Hippocampal formation (tissue), 2 donors: ENCODE results near the gene GOLGA6A.
"Not testable (repeated sequence)": the region's sequence is repeated elsewhere in the genome, so short reads cannot be mapped to it uniquely, and the experiment has no call there.

Experiments
- DNase-seq, 2 donors: peaks; one replicate each; lab custom pipeline; 2025; lab: John Stamatoyannopoulos, UW

GOLGA6A gene

DNA sequence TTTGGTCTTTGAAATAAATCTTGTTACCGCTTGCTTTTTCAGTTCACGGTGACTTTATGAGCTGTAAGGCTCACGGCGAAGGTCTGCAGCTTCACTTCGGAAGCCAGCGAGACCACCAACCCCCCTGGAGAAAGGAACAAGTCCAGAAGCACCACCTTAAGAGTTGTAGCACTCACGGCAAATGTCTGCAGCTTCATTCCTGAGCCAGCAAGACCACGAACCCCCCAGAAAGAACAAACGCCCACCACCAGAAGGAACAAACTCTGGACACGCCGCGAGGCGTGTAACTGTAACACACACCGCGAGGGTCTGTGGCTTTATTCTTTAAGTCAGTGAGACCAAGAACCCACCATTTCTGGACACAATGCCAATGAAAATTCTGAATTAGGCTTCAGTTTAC, 28.8 kb downstream of the GOLGA6A start:
- DNase-seq, result no peak

- not testable (repeated sequence) for DNase-seq
Measured at GRCh38 chr15:74052271-74053260, 29.8 kb downstream of the GOLGA6A start.

GRCh38 chr15:74050556-74051234, 31.7 kb downstream of the GOLGA6A start:
- DNase-seq, result no peak

- no peak for DNase-seq
Measured at GRCh38 chr15:74050127-74050526, 32.2 kb downstream of the GOLGA6A start.

- DNase-seq, result no peak
Measured at GRCh38 chr15:74046275-74046674, 36.1 kb downstream of the GOLGA6A start.

GRCh38 chr15:74045636-74046274, 36.6 kb downstream of the GOLGA6A start:
- no peak for DNase-seq

- no peak for DNase-seq
Measured at GRCh38 chr15:74045184-74045583, 37.2 kb downstream of the GOLGA6A start.

GRCh38 chr15:74044267-74045110, 37.9 kb downstream of the GOLGA6A start:
- no peak for DNase-seq

GRCh38 chr15:74043425-74044266, 38.7 kb downstream of the GOLGA6A start:
- DNase-seq, result no peak

- DNase-seq, result no peak
Measured at GRCh38 chr15:74042603-74043424, 39.5 kb downstream of the GOLGA6A start.

DNA sequence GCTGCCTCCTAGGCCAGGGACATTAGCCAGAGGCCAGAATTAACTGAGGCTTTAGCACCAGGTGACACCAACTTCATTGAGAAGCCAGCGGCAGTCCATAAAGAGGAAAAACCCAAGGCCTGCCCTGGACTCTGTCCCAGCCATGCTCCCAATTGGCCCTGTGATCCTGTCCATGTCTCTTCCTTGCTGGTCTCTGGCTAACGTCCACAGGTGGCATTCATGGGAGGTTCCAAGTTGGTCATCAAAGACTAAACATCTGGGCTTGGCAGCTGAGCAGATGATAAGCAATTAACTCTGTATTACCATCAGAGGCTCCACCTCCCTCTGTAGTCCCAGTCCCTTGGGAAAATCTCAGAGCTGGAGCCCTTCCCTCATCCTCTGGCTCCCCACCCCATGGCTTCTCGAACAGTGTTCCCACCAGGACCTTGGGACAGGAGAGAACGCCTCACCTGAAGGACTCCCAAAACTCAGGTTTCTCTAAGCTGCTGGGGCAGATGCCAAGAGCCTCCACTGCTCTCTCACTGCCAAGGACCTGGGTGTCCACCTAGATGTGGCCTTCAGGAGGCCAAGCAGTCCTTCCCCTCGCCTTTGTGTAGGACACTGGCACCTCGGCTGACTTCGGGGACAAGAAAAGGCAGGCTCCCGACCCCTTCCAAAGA, 40.4 kb downstream of the GOLGA6A start:
- DNase-seq, result no peak

- DNase-seq, result no peak
Measured at GRCh38 chr15:74041311-74041756, 41.0 kb downstream of the GOLGA6A start.

DNA sequence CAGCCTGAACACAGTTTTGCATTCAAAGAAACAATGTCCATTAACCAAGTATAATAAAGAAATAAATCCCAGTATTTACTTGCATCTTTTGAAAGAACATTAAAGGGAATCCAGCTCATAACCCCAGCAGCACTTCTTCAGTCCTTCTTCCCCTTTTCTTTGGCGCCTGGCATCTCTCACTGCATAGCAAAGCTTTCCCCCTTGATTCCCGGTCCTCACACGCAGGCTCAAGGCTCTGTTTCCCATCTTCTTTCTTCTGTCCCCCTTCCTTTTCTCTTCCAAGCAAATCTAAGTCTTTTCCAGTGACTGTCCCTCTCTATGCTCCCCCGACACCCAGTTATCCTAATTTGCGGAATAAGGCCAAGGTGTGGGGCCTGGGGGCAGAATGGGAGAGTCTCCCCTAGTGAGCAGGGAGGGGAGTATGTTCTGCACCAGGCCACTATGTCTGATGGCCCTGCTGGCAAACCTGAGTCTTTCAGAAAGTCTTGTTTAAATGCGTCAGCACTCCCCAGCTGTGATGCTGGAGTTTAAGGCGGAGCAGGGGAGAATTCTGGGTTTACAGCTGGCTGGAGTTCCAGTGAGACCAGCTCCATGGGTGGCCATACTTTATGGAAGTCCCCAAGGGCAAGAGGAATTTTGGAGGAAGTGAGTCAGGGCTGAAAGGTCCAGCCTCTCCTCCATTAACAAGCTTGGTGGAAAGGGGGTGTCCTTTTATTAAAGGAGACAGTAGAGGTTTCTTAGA, 42.1 kb downstream of the GOLGA6A start:
- no peak for DNase-seq

GRCh38 chr15:74039656-74040010, 42.7 kb downstream of the GOLGA6A start:
- DNase-seq, result no peak

DNA sequence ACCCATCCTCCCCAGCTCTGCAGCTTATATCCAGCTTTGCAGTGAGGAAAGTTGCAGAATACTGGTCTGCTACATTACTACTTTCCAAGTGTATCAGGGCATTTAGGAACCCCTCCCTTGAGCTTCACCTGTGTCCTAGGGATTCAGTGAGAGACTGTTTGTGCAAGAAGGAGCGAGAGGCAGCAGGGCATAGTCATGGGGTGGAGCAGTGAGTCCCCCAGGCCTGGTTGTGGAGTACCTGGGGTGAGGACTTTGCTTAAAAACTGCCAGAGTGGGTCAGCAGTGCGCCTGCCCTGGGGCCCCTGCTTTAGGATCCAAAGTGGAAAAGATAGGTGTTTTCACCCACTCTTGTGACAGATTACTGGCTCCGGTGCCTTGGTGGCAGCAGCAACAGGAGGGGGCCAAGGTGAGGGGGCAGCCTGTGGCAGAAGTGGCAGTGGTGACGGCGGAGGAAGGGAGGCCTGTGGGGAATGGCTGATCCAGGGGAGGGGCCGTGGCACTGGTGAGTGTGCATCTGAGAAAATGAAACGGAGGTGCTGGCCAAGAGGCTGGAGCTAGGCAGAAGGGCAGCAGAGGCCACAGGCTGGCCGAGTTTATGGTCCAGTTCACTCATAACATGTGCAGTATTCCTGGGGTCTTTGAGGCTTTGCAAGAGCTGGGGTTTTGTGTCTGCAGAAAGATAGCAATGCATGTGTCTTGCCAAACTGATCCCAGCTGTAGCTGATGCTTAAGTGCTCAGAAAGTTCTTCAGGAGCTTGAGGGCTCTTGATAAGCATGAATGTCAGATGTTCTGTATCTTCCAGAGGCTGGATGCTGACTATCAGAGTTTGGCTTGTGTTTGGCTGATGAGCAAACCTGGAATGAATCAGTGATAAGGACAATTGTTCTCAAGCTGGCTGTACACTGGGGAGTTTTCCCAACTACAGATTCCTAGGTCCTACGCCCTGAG, 43.4 kb downstream of the GOLGA6A start:
- no peak for DNase-seq

DNA sequence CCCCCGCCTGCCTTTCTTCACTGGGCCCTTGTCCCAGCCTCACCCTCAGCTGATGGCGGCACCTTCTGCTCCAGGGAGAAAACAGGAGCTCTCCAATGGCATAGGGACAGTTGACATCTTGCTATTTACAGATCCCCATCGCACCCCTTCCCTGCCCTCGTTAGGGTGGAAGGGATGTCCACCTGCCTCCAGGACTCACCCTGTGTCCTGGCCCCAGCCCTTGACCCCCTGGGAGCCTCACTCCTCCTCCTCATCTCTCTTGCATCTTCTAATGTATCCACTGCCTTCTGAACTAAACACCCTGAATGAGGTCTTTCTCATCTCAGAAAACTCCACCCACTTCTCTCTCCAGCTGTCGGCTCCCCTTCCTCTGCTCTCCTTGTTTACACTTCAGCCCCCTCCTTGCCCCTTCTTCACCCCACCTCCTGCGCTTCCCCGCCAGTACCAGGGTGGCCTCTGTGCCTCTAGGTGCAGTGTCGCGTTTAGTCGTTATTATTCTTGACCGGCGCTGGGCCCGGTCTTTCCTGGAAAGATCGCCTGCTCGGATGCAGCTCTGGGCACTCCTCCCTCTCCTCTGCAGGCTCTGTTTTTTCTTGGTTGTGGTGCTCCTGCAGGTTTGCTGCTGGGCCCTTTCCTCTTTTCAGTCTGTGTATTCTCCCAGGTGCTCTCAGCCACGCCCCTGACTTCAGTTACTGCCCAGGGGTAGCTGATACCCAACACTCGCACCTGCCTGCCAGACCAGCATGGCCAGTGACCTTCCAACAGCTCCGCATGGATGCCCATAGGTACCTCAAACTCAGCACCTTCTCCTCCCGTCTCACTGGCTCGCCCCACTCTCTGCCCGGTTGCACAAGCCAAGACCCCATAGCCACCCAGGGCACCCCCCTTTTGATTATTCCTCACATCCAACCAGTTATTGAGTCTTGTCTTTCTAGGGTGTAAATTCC, 44.9 kb downstream of the GOLGA6A start:
- no peak for DNase-seq
